Uterus (tissue), 4 donors: Measurements from ENCODE around the gene SPATA9. TPM values are rescaled to one million over a fixed set of nuclear protein-coding genes. Genes with fewer than 3 reads are reported as not detected.
"Not testable (repeated sequence)": the region's sequence is repeated elsewhere in the genome, so short reads cannot be mapped to it uniquely, and the experiment has no call there.

ENCODE experiments used
- DNase-seq, 2 donors: peaks; one replicate each; pipeline ENCODE4 v3.0.0-alpha.2; 2019 to 2020
- H3K27ac ChIP-seq, 2 donors: fragments of 200-600 bp; sonication (generic); 1 replicate in 1 of 2; 2 replicates in 1 of 2; pipeline ENCODE4 v1.5.1; 2016 to 2018
- H3K27me3 ChIP-seq, 2 donors: fragments of 200-600 bp; sonication (generic); one replicate each; pipeline ENCODE4 v1.5.1; 2018 to 2019; ENCODE audit warnings: control low read depth in 1 of 2
- H3K36me3 ChIP-seq, 2 donors: fragments of 200-600 bp; sonication (generic); one replicate each; pipeline ENCODE4 v1.5.1; 2019; ENCODE audit warnings: control low read depth in 1 of 2
- H3K4me1 ChIP-seq, 2 donors: fragments of 200-600 bp; sonication (generic); one replicate each; pipeline ENCODE4 v1.5.1; 2018 to 2019; ENCODE audit warnings: control low read depth in 1 of 2
- H3K4me3 ChIP-seq, 2 donors: fragments of 200-600 bp; sonication (generic); 1 replicate in 1 of 2; 2 replicates in 1 of 2; pipeline ENCODE4 v1.5.1; 2018 to 2019; ENCODE audit warnings: mild to moderate bottlenecking in 1 of 2
- H3K9me3 ChIP-seq, 2 donors: fragments of 200-600 bp; sonication (generic); one replicate each; pipeline ENCODE4 v1.5.1; 2019; ENCODE audit warnings: control low read depth in 1 of 2
- POLR2A ChIP-seq, 2 donors: fragments of 450-650 bp; IDR thresholded peaks; one replicate each; pipeline ENCODE4 v1.6.1; 2016; ENCODE audit warnings: antibody characterized with exemption in 2 of 2, mild to moderate bottlenecking in 1 of 2, moderate library complexity in 1 of 2
- intact Hi-C: fragments of 100-400 bp; cut with DNase I; formaldehyde crosslinking; loops from one replicate; pipeline ENCODE4 v1.15.1; 2023; ENCODE audit warnings: low total_unique reads
- total RNA-seq, 4 donors: library from RNA; depleted of rRNA in 3 of 4; stranded (reverse); fragments of >200 nt in 3 of 4; gene quantifications; one replicate each; pipeline versions ENCODE4 v1.1.0 to v1.2.4, GENCODE V29; 2014 to 2023
- TF ChIP-seq, protein P1 (sequence below), 4 experiments: fragments of 200-600 bp in 2 of 4; fragments of 450-650 bp in 2 of 4; sonication (generic) in 2 of 4; IDR thresholded peaks; one replicate each; pipeline ENCODE4 v1.5.1; 2016 to 2019; ENCODE audit warnings: antibody characterized with exemption in 4 of 4, mild to moderate bottlenecking in 2 of 4, moderate library complexity in 1 of 4
- donor health status: DM: yes; HTN: yes; CAD: no.

Gene SPATA9
- total RNA-seq, 4 donors from 2014 or later, result 0.34 to 1.6 TPM; not detected in 2

GRCh38 chr5:95641741-95642220 is 41.0 kb downstream of the SPATA9 start:
- no peak overlapping the region for H3K4me3 ChIP-seq
- no peaks in the 10 kb centered on the region for H3K9me3 ChIP-seq
- H3K36me3 ChIP-seq, result no peaks in the 10 kb centered on the region
- H3K4me1 ChIP-seq, result no peaks in the 10 kb centered on the region
- H3K27me3 ChIP-seq, result no peaks in the 10 kb centered on the region
- no peak for TF ChIP-seq POLR2A (IDR thresholded peaks at IDR 0.05)
- TF ChIP-seq, protein P1, sequence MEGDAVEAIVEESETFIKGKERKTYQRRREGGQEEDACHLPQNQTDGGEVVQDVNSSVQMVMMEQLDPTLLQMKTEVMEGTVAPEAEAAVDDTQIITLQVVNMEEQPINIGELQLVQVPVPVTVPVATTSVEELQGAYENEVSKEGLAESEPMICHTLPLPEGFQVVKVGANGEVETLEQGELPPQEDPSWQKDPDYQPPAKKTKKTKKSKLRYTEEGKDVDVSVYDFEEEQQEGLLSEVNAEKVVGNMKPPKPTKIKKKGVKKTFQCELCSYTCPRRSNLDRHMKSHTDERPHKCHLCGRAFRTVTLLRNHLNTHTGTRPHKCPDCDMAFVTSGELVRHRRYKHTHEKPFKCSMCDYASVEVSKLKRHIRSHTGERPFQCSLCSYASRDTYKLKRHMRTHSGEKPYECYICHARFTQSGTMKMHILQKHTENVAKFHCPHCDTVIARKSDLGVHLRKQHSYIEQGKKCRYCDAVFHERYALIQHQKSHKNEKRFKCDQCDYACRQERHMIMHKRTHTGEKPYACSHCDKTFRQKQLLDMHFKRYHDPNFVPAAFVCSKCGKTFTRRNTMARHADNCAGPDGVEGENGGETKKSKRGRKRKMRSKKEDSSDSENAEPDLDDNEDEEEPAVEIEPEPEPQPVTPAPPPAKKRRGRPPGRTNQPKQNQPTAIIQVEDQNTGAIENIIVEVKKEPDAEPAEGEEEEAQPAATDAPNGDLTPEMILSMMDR (IDR thresholded peaks at IDR 0.05), result no peak
- H3K27ac ChIP-seq, result peak overlapping the region in 1 of 2 donors; percentile 26
- DNase-seq, result peak; percentile 15 to 64
- intact Hi-C loops, result loop anchor here (10.0 kb wide), 1 partner anchor 203 kb away; no protein-coding TSS in a partner anchor

GRCh38 chr5:95638632-95639031 is 44.2 kb downstream of the SPATA9 start:
- intact Hi-C loops, result no loop called here
- H3K4me3 ChIP-seq, result no peak overlapping the region
- no peak overlapping the region for H3K27ac ChIP-seq
- H3K27me3 ChIP-seq, result no peaks in the 10 kb centered on the region
- no peaks in the 10 kb centered on the region for H3K36me3 ChIP-seq
- TF ChIP-seq, protein P1 (IDR thresholded peaks at IDR 0.05), result no peak
- no peak for TF ChIP-seq POLR2A (IDR thresholded peaks at IDR 0.05)
- H3K4me1 ChIP-seq, result no peaks in the 10 kb centered on the region
- no peak for DNase-seq
- no peaks in the 10 kb centered on the region for H3K9me3 ChIP-seq

- no peaks in the 10 kb centered on the region for H3K4me1 ChIP-seq
Observed at GRCh38 chr5:95634081-95634480, 48.7 kb downstream of the SPATA9 start.

GRCh38 chr5:95633671-95634070 is 49.1 kb downstream of the SPATA9 start:
- no peak for DNase-seq
- Histone ChIP-seq H3K4me3 (no peak overlapping the region), H3K36me3 (no peaks in the 10 kb centered on the region), H3K27ac (no peak overlapping the region), H3K27me3 (no peaks in the 10 kb centered on the region), H3K9me3 (no peaks in the 10 kb centered on the region), H3K4me1 (no peaks in the 10 kb centered on the region)
- intact Hi-C loops, result no loop called here
- TF ChIP-seq, protein P1 (IDR thresholded peaks at IDR 0.05), result no peak
- no peak for TF ChIP-seq POLR2A (IDR thresholded peaks at IDR 0.05)

More at GRCh38 chr5:95634081-95634480, 48.7 kb downstream of the SPATA9 start:
- H3K9me3 ChIP-seq, result no peaks in the 10 kb centered on the region
- no peaks in the 10 kb centered on the region for H3K27me3 ChIP-seq
- H3K4me3 ChIP-seq, result no peak overlapping the region
- no peak for TF ChIP-seq POLR2A (IDR thresholded peaks at IDR 0.05)
- TF ChIP-seq, protein P1 (IDR thresholded peaks at IDR 0.05), result no peak
- H3K27ac ChIP-seq, result no peak overlapping the region
- intact Hi-C loops, result no loop called here
- no peaks in the 10 kb centered on the region for H3K36me3 ChIP-seq
- no peak for DNase-seq

DNA sequence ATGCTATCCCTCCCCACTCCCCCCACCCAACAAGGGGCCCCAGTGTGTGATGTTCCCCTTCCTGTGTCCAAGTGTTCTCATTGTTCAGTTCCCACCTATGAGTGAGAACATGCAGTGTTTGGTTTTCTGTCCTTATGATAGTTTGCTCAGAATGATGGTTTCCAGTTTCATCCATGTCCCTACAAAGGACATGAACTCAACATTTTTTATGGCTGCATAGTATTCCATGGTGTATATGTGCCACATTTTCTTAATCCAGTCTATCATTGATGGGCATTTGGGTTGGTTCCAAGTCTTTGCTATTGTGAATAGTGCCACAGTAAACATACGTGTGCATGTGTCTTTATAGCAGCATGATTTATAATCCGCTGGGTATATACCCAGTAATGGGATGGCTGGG is 49.8 kb downstream of the SPATA9 start:
- DNase-seq, H3K36me3 ChIP-seq, H3K9me3 ChIP-seq, H3K27me3 ChIP-seq, intact Hi-C loops, H3K4me3 ChIP-seq, H3K27ac ChIP-seq, H3K4me1 ChIP-seq: not testable (repeated sequence)
